Right atrium auricular region (tissue), 2 donors: ENCODE data around the gene PAX5. TPM values are rescaled to one million over a fixed set of nuclear protein-coding genes. Genes with fewer than 3 reads are reported as not detected.

Source experiments
- DNase-seq: peaks from one replicate; pipeline ENCODE4 v3.0.0-alpha.2; 2019; ENCODE audit warnings: low spot score
- H3K27ac ChIP-seq, 2 donors: fragments of 200-600 bp; sonication (generic); 1 replicate in 1 of 2; 2 replicates in 1 of 2; pipeline ENCODE4 v1.5.1; 2016 to 2019
- H3K27me3 ChIP-seq, 2 donors: fragments of 200-600 bp; sonication (generic); one replicate each; pipeline versions ENCODE4 v1.5.1 to v1.6.0; 2017 to 2019
- H3K36me3 ChIP-seq: fragments of 200-600 bp; sonication (generic); one replicate; pipeline ENCODE4 v1.5.1; 2016
- H3K4me1 ChIP-seq, 2 donors: fragments of 200-600 bp; sonication (generic); one replicate each; pipeline versions ENCODE4 v1.5.1 to v1.6.0; 2017 to 2019
- H3K4me3 ChIP-seq, 2 donors: fragments of 200-600 bp; sonication (generic); 1 replicate in 1 of 2; 2 replicates in 1 of 2; pipeline ENCODE4 v1.5.1; 2017 to 2019; ENCODE audit warnings: mild to moderate bottlenecking in 1 of 2, moderate library complexity in 1 of 2
- H3K9me3 ChIP-seq, 2 donors: fragments of 200-600 bp; sonication (generic); one replicate each; pipeline ENCODE4 v1.5.1; 2019
- total RNA-seq, 2 donors: library from RNA; depleted of rRNA; stranded (reverse); fragments of >200 nt; gene quantifications; one replicate each; pipeline ENCODE4 v1.1.0, GENCODE V29; 2016
- TF ChIP-seq, protein P1 (sequence below), 2 donors: fragments of 200-600 bp; sonication (generic); IDR thresholded peaks; one replicate each; pipeline ENCODE4 v1.5.1; 2019; ENCODE audit warnings: antibody characterized with exemption in 2 of 2

The PAX5 gene
- total RNA-seq, 2 donors from 2014 or later, result 0.59 TPM; not detected in 1

- no peak overlapping the region for H3K4me3 ChIP-seq
- DNase-seq, result no peak
- no peaks in the 10 kb centered on the region for H3K36me3 ChIP-seq
- H3K27ac ChIP-seq, result no peak overlapping the region
- no peaks in the 10 kb centered on the region for H3K27me3 ChIP-seq
- TF ChIP-seq, protein P1, sequence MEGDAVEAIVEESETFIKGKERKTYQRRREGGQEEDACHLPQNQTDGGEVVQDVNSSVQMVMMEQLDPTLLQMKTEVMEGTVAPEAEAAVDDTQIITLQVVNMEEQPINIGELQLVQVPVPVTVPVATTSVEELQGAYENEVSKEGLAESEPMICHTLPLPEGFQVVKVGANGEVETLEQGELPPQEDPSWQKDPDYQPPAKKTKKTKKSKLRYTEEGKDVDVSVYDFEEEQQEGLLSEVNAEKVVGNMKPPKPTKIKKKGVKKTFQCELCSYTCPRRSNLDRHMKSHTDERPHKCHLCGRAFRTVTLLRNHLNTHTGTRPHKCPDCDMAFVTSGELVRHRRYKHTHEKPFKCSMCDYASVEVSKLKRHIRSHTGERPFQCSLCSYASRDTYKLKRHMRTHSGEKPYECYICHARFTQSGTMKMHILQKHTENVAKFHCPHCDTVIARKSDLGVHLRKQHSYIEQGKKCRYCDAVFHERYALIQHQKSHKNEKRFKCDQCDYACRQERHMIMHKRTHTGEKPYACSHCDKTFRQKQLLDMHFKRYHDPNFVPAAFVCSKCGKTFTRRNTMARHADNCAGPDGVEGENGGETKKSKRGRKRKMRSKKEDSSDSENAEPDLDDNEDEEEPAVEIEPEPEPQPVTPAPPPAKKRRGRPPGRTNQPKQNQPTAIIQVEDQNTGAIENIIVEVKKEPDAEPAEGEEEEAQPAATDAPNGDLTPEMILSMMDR (IDR thresholded peaks at IDR 0.05), result no peak
- no peaks in the 10 kb centered on the region for H3K4me1 ChIP-seq
- H3K9me3 ChIP-seq, result no peaks in the 10 kb centered on the region
These were observed 186.0 kb downstream of the PAX5 start for GRCh38 chr9:36847781-36848673.

DNA sequence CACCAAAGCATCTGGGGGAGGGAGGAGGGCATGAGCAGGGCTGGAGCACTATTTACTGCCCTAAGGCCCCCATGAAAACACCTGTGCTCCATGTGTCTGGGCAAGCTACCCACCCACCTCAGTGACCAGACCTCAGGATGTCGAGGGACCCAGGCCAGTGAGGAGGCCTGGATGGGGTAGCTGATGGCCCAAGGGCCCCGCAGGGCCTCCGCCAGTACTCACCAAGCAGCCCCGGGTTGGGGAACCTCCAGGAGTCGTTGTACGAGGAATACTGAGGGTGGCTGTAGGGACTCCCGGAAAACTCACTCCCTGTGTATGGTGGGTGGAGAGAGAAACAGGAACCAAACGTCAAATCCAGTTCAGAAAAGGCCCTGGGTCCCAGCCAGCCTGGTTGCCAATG lies 187.4 kb downstream of the PAX5 start:
- no peaks in the 10 kb centered on the region for H3K4me1 ChIP-seq
- no peaks in the 10 kb centered on the region for H3K36me3 ChIP-seq
- no peak overlapping the region for H3K27ac ChIP-seq
- TF ChIP-seq, protein P1 (IDR thresholded peaks at IDR 0.05), result no peak
- H3K4me3 ChIP-seq, result no peak overlapping the region
- DNase-seq, result no peak
- no peaks in the 10 kb centered on the region for H3K27me3 ChIP-seq
- H3K9me3 ChIP-seq, result no peaks in the 10 kb centered on the region

- Histone ChIP-seq H3K4me3 (no peak overlapping the region), H3K36me3 (no peaks in the 10 kb centered on the region), H3K9me3 (no peaks in the 10 kb centered on the region), H3K27me3 (no peaks in the 10 kb centered on the region), H3K4me1 (no peaks in the 10 kb centered on the region), H3K27ac (no peak overlapping the region)
- TF ChIP-seq, protein P1 (IDR thresholded peaks at IDR 0.05), result no peak
- no peak for DNase-seq
These were observed 188.2 kb downstream of the PAX5 start for GRCh38 chr9:36845844-36846243.

GRCh38 chr9:36844961-36845360 lies 189.1 kb downstream of the PAX5 start:
- Histone ChIP-seq H3K9me3 (no peaks in the 10 kb centered on the region), H3K4me1 (no peaks in the 10 kb centered on the region), H3K27ac (no peak overlapping the region), H3K4me3 (no peak overlapping the region), H3K27me3 (no peaks in the 10 kb centered on the region), H3K36me3 (no peaks in the 10 kb centered on the region)
- DNase-seq, result no peak
- TF ChIP-seq, protein P1 (IDR thresholded peaks at IDR 0.05), result no peak

DNA sequence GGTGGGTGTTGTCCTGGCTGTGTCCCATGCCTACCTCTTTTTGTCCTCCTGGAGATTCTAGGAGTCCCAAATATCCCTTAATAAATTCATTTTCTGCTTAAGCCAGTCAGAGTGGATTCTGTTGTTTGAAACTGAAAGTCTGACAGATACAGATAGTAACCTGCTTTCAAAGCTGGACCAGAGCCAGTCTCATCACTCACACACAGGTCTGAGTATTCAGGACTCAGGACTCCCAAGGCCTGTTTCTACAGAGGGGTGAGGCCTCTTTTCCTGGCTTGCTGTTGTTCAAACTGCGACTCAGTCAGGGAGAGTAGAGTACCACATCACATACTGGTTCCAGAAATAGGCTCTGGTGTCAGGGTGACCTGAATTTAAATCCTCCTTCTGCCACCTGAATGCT lies 190.1 kb downstream of the PAX5 start:
- H3K4me1 ChIP-seq, result no peaks in the 10 kb centered on the region
- no peaks in the 10 kb centered on the region for H3K27me3 ChIP-seq
- H3K9me3 ChIP-seq, result no peaks in the 10 kb centered on the region
- no peak for DNase-seq
- TF ChIP-seq, protein P1 (IDR thresholded peaks at IDR 0.05), result no peak
- H3K4me3 ChIP-seq, result no peak overlapping the region
- no peaks in the 10 kb centered on the region for H3K36me3 ChIP-seq
- no peak overlapping the region for H3K27ac ChIP-seq
